ENCODE results near the gene BRD4. TPM values are rescaled to one million over a fixed set of nuclear protein-coding genes. Genes with fewer than 3 reads are reported as not detected.
A peak's percentile ranks its signal among the peaks of the same experiment; 100 is the strongest.

BRD4 gene
- total RNA-seq, 1 experiment from 2014 or later = 9.1 TPM

DNA sequence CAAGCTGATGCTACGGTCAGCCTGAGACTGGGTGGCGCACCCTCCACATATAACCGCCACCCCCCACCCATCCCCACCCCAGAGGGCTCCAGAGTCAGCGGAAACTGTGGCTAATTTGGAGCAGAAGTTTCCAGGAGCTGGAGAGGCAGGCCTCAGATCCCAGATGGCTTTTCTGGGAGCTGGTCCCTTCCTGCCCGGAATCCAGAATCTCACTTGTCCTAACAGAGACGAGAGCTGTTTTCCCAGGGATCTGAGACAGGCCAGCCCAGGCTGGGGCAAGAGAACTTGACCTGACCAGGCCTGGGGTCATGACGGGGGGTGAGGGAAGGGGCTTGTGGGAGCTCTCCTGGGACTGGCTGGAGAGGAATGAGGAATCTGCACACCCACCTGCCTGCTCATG is 106.6 kb downstream of the BRD4 start:
- no peak for DNase-seq (ENCODE audit: low read depth)

- DNase-seq (ENCODE audit: low read depth) = peak; percentile 25
Observed at GRCh38 chr19:15223649-15224361, 108.5 kb downstream of the BRD4 start.

DNA sequence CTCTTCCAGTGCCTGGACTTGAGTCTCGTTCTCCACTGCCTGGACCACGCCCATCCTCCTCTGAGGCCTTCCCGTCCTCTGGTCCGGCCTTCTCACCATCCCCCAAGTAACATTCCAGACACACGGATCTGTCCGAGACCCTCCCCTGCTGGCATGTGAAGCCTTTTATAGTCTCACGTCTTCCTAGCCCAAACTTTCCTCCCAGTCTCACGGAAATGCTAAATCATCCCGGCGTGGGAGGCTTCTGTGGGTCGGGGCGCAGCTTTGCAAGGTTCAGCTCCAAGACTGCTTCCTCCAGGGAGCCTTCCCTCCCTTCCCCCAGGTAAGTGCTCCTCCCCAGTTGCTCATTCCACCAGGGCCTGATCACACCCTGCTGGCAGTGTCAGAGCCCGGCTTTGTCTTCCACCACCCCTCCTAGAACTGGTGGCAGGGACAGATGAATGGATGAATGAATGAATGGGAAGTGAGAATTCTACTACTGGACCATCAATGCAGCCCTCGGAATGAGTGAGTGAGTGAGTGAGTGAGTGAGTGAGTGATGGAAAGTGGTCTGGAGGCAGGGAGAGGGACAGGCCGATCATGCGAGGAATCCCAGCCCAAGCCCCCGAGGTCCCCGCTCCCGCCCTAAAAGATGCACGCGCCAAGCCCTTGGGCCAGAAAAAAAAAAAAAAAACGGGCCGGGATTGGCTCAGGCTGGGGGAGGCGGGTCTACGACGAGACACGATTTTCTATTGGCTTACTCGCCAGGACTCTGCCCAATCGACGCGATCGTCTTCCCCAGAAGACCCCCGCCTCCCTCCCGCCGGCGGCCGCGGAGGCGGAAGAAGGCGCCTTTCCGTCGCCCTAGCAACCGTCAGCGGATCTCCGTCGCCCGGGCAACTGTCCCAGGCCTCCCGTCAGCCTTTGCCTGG is 109.3 kb downstream of the BRD4 start:
- peak; percentile 96 for DNase-seq (ENCODE audit: low read depth)

GRCh38 chr19:15220833-15221232 is 111.5 kb downstream of the BRD4 start:
- DNase-seq (ENCODE audit: low read depth) = no peak

DNA sequence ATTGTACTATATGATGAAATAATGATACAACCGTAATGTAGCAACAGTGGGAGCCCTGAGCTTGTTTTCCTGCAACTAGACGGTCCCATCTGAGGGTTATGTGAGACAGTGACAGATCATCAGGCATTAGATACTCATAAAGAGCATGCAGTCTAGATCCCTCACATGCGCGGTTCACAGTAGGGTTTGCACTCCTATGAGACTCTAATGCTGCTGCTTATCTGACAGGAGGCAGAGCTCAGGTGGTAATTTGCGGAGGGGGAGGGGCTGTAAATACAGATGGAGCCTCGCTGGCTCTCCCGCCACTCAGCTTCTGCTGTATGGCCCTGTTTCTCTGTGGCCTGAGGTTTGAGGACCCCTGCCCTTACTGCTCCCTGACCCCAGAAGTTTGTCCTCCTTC is 113.8 kb downstream of the BRD4 start:
- no peak for DNase-seq (ENCODE audit: low read depth)

DNA sequence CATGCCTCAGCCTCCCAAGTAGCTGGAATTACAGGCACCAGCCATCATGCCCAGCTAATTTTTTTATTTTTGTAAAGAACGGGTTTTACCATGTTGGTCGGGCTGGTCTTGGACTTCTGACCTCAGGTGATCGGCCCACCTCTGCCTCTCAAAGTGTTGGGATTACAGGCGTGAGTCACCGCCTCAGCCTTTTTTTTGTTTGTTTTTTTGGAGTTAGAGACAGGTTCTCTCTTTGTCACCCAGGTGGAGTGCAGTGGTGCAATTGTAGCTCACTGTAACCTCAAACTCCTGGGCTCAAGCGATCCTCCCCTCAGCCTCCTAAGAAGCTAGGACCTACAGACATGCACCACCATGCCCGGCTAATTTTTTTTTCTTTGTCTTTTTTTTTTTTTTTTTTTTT is 116.0 kb downstream of the BRD4 start:
- DNase-seq (ENCODE audit: low read depth) = no peak

GRCh38 chr19:15213715-15214381 is 118.5 kb downstream of the BRD4 start:
- no peak for DNase-seq (ENCODE audit: low read depth)

- no peak for DNase-seq (ENCODE audit: low read depth)
Observed at GRCh38 chr19:15212711-15213110, 119.6 kb downstream of the BRD4 start.

- DNase-seq (ENCODE audit: low read depth) = peak; percentile 82
Observed at GRCh38 chr19:15210323-15210781, 122.0 kb downstream of the BRD4 start.

DNA sequence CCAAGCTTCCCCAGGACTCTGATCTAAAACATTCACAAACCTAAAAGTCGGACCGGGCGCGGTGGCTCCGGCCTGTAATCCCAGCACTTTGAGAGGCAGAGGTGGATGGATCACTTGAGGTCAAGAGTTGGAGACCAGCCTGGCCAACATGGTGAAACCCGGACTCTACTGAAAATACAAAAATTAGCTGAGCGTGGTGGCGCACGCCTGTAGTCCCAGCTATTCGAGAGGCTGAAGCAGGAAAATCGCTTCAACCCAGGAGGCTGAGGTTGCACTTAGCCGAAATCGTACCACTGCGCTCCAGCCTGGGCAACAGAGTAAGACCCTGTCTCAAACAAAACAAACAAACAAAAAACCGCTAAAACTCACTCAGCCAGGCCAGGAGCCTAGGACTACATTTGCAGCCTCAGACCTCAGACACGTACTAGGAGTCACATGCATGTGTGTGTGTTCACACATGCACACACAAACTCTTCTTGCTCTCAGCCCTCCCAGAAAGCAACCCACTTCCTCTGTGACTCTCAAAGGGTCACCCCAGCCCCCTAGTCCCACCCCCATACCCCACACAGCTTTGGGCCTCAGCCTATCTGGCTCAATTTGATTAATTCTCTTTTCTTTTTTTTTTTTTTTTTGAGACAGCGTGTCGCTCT is 130.8 kb downstream of the BRD4 start:
- no peak for DNase-seq (ENCODE audit: low read depth)

DNA sequence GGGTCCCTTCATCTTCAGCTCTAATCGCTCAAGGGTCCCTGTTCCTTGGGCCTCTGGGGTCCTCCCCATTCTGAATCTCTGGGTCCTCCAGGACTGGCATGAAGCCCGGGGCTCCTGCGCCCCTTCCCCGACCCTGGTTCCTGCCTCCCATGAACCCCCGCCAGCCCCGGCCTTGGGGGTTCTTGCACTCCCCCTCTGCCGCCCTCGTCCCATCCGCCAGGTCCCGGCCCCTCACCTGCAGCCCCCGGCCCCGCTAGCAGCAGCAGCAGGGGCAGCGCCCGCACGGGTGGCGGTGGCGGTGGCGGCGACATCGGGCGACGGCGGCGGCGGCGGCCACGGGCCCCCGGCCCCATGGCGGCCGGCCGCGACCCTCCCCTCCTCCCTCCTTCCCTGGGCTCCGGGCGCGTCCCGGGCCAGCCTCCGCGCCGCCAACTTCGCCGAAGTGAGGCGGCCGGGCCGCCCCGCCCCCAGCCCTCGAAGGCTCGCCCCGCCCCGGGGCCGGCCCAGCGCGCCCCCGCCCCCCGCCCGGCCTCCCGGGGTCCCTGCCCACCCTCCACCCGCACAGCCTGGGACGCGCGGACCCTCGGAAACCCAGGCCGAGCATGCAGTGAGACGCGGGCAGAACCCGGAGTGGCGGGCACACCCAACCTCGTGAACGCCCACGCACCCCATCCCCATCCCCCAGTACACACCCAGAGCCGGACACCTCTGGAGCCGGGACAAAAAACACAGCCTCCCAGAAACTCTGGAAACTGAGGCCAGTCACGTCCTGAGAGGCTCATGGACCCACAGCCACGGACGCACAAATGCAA is 131.6 kb downstream of the BRD4 start, which contains the start of gene NOTCH3:
NOTCH3 (minus strand) TSS at position 443 of the 812 bp plus-strand sequence; CDS start at position 353, 90 bp downstream.
- DNase-seq (ENCODE audit: low read depth) = no peak

- DNase-seq (ENCODE audit: low read depth) = no peak
Observed at GRCh38 chr19:15199661-15200552, 132.4 kb downstream of the BRD4 start.

GRCh38 chr19:15198951-15199660 is 133.2 kb downstream of the BRD4 start:
- no peak for DNase-seq (ENCODE audit: low read depth)

- DNase-seq (ENCODE audit: low read depth) = no peak
Observed at GRCh38 chr19:15197942-15198341, 134.4 kb downstream of the BRD4 start.

GRCh38 chr19:15197275-15197941 is 134.9 kb downstream of the BRD4 start:
- DNase-seq (ENCODE audit: low read depth) = peak; percentile 30

DNA sequence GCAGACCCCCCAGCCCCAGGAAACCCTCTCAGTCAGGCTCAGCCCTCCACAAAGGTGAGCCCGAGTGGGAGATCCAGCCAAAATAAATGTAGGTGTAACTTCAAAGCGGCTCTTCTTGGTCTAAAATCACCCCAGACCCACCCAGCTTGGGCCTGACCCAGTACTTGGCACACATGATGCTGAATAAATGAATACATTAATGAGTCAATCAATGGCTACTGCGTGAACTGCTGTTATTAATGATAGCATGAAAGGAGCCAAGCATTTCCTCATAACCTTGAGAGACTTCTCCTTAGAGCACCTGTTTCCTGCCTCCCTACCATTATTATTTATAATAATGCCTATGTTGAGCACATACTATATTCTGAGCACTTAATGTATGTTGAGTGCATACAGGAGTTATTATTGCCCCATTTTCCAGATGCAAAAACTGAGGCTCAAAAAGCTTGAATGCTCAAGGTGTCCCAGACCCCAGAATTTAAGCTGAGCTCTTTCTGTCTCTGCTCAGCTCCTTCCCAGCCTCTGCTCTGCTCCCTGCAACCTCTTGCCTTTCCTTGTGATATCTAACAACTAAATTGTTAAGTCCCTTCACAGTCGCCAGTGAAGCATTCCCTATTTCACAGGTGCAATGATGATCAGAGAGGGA is 135.9 kb downstream of the BRD4 start:
- no peak for DNase-seq (ENCODE audit: low read depth)

- DNase-seq (ENCODE audit: low read depth) = peak; percentile 63
Observed at GRCh38 chr19:15195371-15196334, 136.7 kb downstream of the BRD4 start.

All from RPMI7951 (cell line).